GM12878 (cell line): ENCODE measurements around the gene KARS1. TPM values are rescaled to one million over a fixed set of nuclear protein-coding genes. Genes with fewer than 3 reads are reported as not detected.

ENCODE experiments used
- ATAC-seq: fragments of 200-7000 bp; cut with Tn5 transposase; 3 replicates; pipeline ENCODE4 v1.9.1; 2020; ENCODE audit warnings: mild to moderate bottlenecking, moderate library complexity
- BruUV-seq: library from RNA; stranded (reverse); fragments of 400-500 nt; replicated peaks from 2 replicates; lab custom pipeline; 2021; lab: Mats Ljungman, UMichigan
- CTCF ChIA-PET: fragments of 300-600 bp; sonication (Branson Sonifier 250); formaldehyde crosslinking; extraction: SDS; loops from one replicate; lab custom pipeline; 2021; ENCODE audit warnings: inconsistent platforms; lab: Yijun Ruan, JAX
- POLR2A ChIA-PET: fragments of 350-600 bp; formaldehyde crosslinking; extraction: SDS; loops from one replicate; lab custom pipeline; 2021; ENCODE audit warnings: inconsistent platforms; lab: Charles Lee
- RAD21 ChIA-PET: fragments of 300-600 bp; sonication (Branson Sonifier 250); formaldehyde crosslinking; loops from one replicate; lab custom pipeline; 2023; ENCODE audit warnings: antibody characterized with exemption; ENCODE audit not compliant: unreplicated experiment; lab: Charles Lee
- SMC1A ChIA-PET: fragments of 300-600 bp; sonication (Branson Sonifier 250); formaldehyde crosslinking; loops from one replicate; lab custom pipeline; 2023; ENCODE audit not compliant: unreplicated experiment, uncharacterized antibody; lab: Charles Lee
- DNase-seq: peaks from one replicate; pipeline ENCODE4 v3.0.0-alpha.2; 2011; ENCODE audit warnings: low read depth, low spot score
- FAIRE-seq: peaks from 3 replicates; lab custom pipeline; 2011; peaks lifted over from hg19 to GRCh38; lab: Jason Lieb, UNC
- H2AFZ ChIP-seq: 2 replicates; pipeline ENCODE4 v1.6.0; 2011; ENCODE audit warnings: low read depth, low read length, control low read depth; ENCODE audit not compliant: control insufficient read depth
- H3K27ac ChIP-seq: 2 replicates; pipeline ENCODE4 v1.5.1; 2011; ENCODE audit warnings: control low read depth; ENCODE audit not compliant: control insufficient read depth, insufficient read depth
- H3K27me3 ChIP-seq, 2 experiments: replicated peaks in 1 of 2; 2 replicates each; pipeline versions ENCODE4 v1.6.0 to v1.6.1; 2011; ENCODE audit warnings: low read length in 1 of 2; ENCODE audit not compliant: control insufficient read depth in 2 of 2, insufficient read depth in 2 of 2
- H3K36me3 ChIP-seq, 2 experiments: 2 replicates each; pipeline ENCODE4 v1.5.1; 2011; ENCODE audit warnings: low read length in 1 of 2; ENCODE audit not compliant: control insufficient read depth in 2 of 2, insufficient read depth in 2 of 2
- H3K4me1 ChIP-seq: 2 replicates; pipeline ENCODE4 v1.6.1; 2011; ENCODE audit warnings: mild to moderate bottlenecking, low read length, moderate library complexity, mixed read lengths; ENCODE audit not compliant: control insufficient read depth, insufficient read depth
- H3K4me2 ChIP-seq: 2 replicates; pipeline ENCODE4 v1.6.0; 2011; ENCODE audit warnings: control low read depth; ENCODE audit not compliant: control insufficient read depth, insufficient read depth
- H3K4me3 ChIP-seq: fragments of 200-600 bp; sonication (generic); 2 replicates; pipeline ENCODE4 v1.5.1; 2016
- H3K79me2 ChIP-seq: 2 replicates; pipeline ENCODE4 v1.6.0; 2011; ENCODE audit warnings: low read length; ENCODE audit not compliant: control insufficient read depth, insufficient read depth
- H3K9ac ChIP-seq: 2 replicates; pipeline ENCODE4 v1.8.0; 2011; ENCODE audit warnings: low read length, control low read depth, mixed read lengths; ENCODE audit not compliant: control insufficient read depth, insufficient read depth
- H3K9me3 ChIP-seq: replicated peaks from 3 replicates; pipeline ENCODE4 v1.5.1; 2011; ENCODE audit warnings: mild to moderate bottlenecking, low read length; ENCODE audit not compliant: control insufficient read depth, insufficient read depth
- H4K20me1 ChIP-seq: 2 replicates; pipeline ENCODE4 v1.6.0; 2011; ENCODE audit not compliant: control insufficient read depth, insufficient read depth
- JUND ChIP-seq: IDR thresholded peaks from 2 replicates; pipeline ENCODE4 v1.6.1; 2012; ENCODE audit warnings: low read depth, mild to moderate bottlenecking, low read length, improper control_type of control experiment, moderate library complexity
- TAF1 ChIP-seq: IDR thresholded peaks from 2 replicates; pipeline ENCODE4 v1.6.1; 2011; ENCODE audit warnings: mild to moderate bottlenecking, low read depth, low read length, borderline replicate concordance
- TARDBP ChIP-seq: IDR thresholded peaks from 2 replicates; pipeline ENCODE4 v1.6.1; 2016; ENCODE audit warnings: borderline replicate concordance
- USF1 ChIP-seq: IDR thresholded peaks from 2 replicates; pipeline ENCODE4 v1.6.1; 2011; ENCODE audit warnings: borderline replicate concordance, low read depth, mild to moderate bottlenecking, moderate library complexity, mixed read lengths, low read length; ENCODE audit not compliant: insufficient read depth; ENCODE audit errors: extremely low read length
- ZZZ3 ChIP-seq: IDR thresholded peaks from 2 replicates; pipeline ENCODE4 v1.6.1; 2011; ENCODE audit warnings: low read depth; ENCODE audit not compliant: control insufficient read depth, insufficient read length
- WGBS: methylation state at CpG from one replicate; pipeline ENCODE4 v1.1.6; 2016; ENCODE audit warnings: low lambda C conversion rate; ENCODE audit not compliant: insufficient replicate concordance, insufficient coverage; ENCODE audit errors: missing lambda C conversion rate; 5-methylcytosine and 5-hydroxymethylcytosine counted together
- in situ Hi-C: fragments of 300-500 bp; cut with MboI; formaldehyde crosslinking; loops from 9 replicates; pipeline ENCODE4 v1.14.3; 2018; ENCODE audit warnings: mixed read lengths
- intact Hi-C: fragments of 100-400 bp; cut with micrococcal nuclease; formaldehyde crosslinking; loops from one replicate; pipeline ENCODE4 v1.14.2; 2022; ENCODE audit not compliant: unreplicated experiment
- polyA plus RNA-seq, 11 experiments: library from polyadenylated mRNA; depleted of rRNA in 4 of 11; unstranded in 6 of 11; stranded (reverse) in 5 of 11; fragments of >200 nt; fragmentation: Nextera tagmentation in 4 of 11; fragmentation: Illumina TruSeq in 1 of 11; extraction: Ambion mirVana in 4 of 11; extraction: Trizol in 1 of 11; gene quantifications; 1 replicate in 1 of 11; 2 replicates in 10 of 11; pipeline versions ENCODE4 v1.2.1 to v1.2.3, GENCODE V29; 2011 to 2016; ENCODE audit warnings: inconsistent platforms in 2 of 11, missing spikeins in 2 of 11, low read depth in 1 of 11
- total RNA-seq, 4 experiments: library from RNA; depleted of rRNA in 3 of 4; stranded (reverse); fragments of >200 nt in 3 of 4; fragmentation: Illumina TruSeq in 1 of 4; extraction: Trizol in 1 of 4; gene quantifications; 2 replicates each; pipeline versions ENCODE4 v1.2.1 to v1.2.3, GENCODE V29; 2013 to 2021

The KARS1 gene
- total and polyA plus RNA-seq, 10 of the 15 experiments (the other 5 are each of a cell fraction or from before 2014, with no cell fraction given): 187 to 312 (median 211) TPM

- TF ChIP-seq JUND (no peak), TAF1 (no peak), USF1 (no peak), TARDBP (no peak), ZZZ3 (no peak)
- 100% methylated on average over 2 of the region's 2 CpGs for WGBS
- H3K36me3 ChIP-seq: peaks cover 6 to 33% of the 10 kb centered on the region in 2 experiments
- H2AFZ ChIP-seq: no peak overlapping the region
- peaks cover 21% of the 10 kb centered on the region for H3K4me1 ChIP-seq
- H3K9me3 ChIP-seq: no peaks in the 10 kb centered on the region
- ChIA-PET CTCF (interaction anchor here (1.0 to 9.5 kb wide), 5 partner anchors 9 to 151 kb away, joined by 3 to 153 read pairs (median 4); partner anchors contain the start of gene TMEM170A), POLR2A (interaction anchor here (0.6 kb wide), 1 partner anchor 26 kb away, joined by 4 read pairs; no protein-coding TSS in a partner anchor), SMC1A (interaction anchor here (1.7 kb wide), 1 partner anchor 9 kb away, joined by 6 read pairs; no protein-coding TSS in a partner anchor), RAD21 (interaction anchor here (0.7 kb wide), 1 partner anchor 140 kb away, joined by 4 read pairs; no protein-coding TSS in a partner anchor)
- no TSS peak for BruUV-seq
- in situ Hi-C loops (no loop called here), intact Hi-C loops (no loop called here)
- no peak for ATAC-seq
- no peaks in the 10 kb centered on the region for H4K20me1 ChIP-seq
- no peak for FAIRE-seq
- H3K79me2 ChIP-seq: peaks cover 2% of the 10 kb centered on the region; the same call in 1 of the 2 replicates
- H3K27ac ChIP-seq: peak overlapping the region; percentile 32; the same call in 1 of the 2 replicates
- no peak for DNase-seq
- H3K9ac ChIP-seq: no peak overlapping the region
- H3K27me3 ChIP-seq: no peaks in the 10 kb centered on the region
- no peak overlapping the region for H3K4me3 ChIP-seq
- H3K4me2 ChIP-seq: no peak overlapping the region
Measured at GRCh38 chr16:75615619-75616018, 31.8 kb downstream of the KARS1 start.
